ENCODE results near the gene RABL6.
"Not testable (repeated sequence)": the region's sequence is repeated elsewhere in the genome, so short reads cannot be mapped to it uniquely, and the experiment has no call there.

Gene RABL6

GRCh38 chr9:136882109-136882946, 74.6 kb downstream of the RABL6 start:
- DNase-seq (ENCODE audit: low spot score): peak; percentile 44

- DNase-seq (ENCODE audit: low spot score): not testable (repeated sequence)
Measured at GRCh38 chr9:136882947-136883283, 75.2 kb downstream of the RABL6 start.

DNA sequence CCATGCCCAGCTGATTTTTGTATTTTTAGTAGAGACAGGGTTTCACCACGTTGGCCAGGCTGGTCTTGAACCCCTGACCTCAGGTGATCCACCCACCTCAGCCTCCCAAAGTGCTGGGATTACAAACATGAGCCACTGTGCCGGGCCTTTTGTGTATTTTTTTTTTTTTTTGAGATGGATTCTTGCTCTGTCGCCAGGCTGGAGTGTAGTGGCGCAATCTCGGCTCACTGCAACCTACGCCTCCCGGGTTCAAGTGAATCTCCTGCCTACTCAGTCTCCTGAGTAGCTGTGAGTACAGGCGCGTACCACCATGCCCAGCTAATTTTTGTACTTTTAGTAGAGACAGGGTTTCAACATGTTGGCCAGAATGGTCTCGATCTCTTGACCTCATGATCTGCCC, 75.9 kb downstream of the RABL6 start:
- DNase-seq (ENCODE audit: low spot score): not testable (repeated sequence)

DNA sequence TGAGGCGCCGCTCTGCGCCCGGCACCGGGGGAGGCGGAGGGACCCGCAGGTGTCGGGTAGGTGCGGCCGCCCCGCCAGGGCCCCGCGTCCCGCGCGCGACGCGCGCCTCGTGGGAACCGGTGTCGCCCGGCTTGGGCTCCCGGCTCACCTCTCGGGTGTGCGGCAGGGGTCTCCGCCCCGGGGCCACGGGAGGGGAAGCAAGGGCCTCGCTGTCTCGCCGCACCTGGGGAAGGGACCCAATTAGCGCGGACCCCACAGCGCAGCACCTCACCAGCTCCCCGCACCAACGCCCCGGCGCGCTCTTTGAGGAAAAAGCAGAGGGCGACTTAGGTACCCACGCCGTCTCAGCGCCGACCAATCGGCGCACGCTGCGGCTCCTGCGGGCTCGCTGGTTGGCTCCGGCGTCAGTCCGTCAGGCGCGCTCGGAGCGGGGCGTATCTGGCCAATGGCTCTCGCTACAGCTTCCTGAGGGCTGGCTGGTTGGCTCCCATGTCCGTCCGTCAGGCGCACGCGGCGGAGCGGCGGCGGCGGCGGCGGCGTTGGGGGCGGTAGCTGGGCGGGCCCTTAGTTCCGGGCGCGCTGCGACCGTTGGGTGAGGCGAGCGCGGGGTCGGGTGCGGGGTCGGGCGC, 78.3 kb downstream of the RABL6 start, which contains the start of gene TRAF2:
TRAF2 (plus strand) TSS at position 567 of the 629 bp plus-strand sequence. CDS start 12,225 bp downstream, outside the sequence.
- peak; percentile 98 for DNase-seq (ENCODE audit: low spot score)

GRCh38 chr9:136886610-136887597, 79.2 kb downstream of the RABL6 start:
- peak; percentile 51 for DNase-seq (ENCODE audit: low spot score)

DNA sequence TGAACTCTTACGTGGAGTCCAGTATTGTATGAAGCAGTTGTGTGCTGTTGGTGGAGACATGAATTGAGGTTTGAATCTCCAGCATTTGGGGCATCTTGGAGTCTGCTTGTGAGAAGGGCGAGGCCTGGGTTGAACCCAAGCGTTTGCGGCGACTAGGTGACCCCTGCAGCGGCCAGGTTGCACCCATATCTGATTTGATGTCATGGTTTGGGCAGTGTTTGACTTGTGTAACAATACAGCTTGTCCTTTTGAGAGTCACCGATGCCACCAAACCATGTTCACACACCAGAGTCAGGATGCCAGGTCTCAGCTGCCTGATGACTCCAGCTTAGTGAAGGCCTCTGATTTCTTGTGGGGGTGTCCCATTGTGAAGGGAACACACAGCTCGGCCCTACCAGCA, 80.7 kb downstream of the RABL6 start:
- DNase-seq (ENCODE audit: low spot score): no peak

DNA sequence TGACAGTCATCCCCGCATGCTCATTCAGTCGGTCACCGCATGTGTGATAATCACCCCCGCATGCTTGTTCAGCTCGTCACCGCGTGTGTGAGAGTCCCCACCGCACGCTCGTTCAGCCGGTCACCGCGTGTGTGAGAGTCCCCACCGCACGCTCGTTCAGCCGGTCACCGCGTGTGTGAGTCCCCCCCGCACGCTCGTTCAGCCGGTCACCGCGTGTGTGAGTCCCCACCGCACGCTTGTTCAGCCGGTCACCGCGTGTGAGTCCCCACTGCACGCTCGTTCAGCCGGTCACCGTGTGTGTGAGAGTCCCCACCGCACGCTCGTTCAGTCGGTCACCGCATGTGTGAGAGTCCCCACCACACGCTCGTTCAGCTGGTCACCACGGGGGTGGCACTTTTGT, 82.1 kb downstream of the RABL6 start:
- no peak for DNase-seq (ENCODE audit: low spot score)

GRCh38 chr9:136890661-136891060, 82.9 kb downstream of the RABL6 start:
- no peak for DNase-seq (ENCODE audit: low spot score)
